RWPE2 (cell line): Measurements from ENCODE around the gene ALPI.

Source experiments
- ATAC-seq: fragments of 200-7000 bp; cut with Tn5 transposase; 3 replicates; pipeline ENCODE4 v1.9.1; 2021; ENCODE audit warnings: low read depth
- DNase-seq: peaks from one replicate; pipeline ENCODE4 v3.0.0-alpha.2; 2020; ENCODE audit warnings: low spot score
- H3K27ac ChIP-seq: fragments of 450-650 bp; 2 replicates; pipeline ENCODE4 v1.5.1; 2017; ENCODE audit warnings: mild to moderate bottlenecking; ENCODE audit not compliant: poor library complexity, severe bottlenecking
- H3K27me3 ChIP-seq: fragments of 250-450 bp; sonication (Bioruptor Pico); 2 replicates; pipeline ENCODE4 v1.5.1; 2021; ENCODE audit warnings: mild to moderate bottlenecking, moderate library complexity; ENCODE audit not compliant: insufficient read depth, poor library complexity, severe bottlenecking
- H3K36me3 ChIP-seq: fragments of 250-450 bp; sonication (Bioruptor Pico); 2 replicates; pipeline ENCODE4 v1.5.1; 2020; ENCODE audit warnings: low read depth, mild to moderate bottlenecking, moderate library complexity
- H3K4me1 ChIP-seq: fragments of 250-450 bp; sonication (Bioruptor Pico); 2 replicates; pipeline ENCODE4 v1.5.1; 2021; ENCODE audit warnings: mild to moderate bottlenecking, moderate library complexity; ENCODE audit not compliant: insufficient read depth, poor library complexity, severe bottlenecking
- H3K4me3 ChIP-seq: fragments of 250-450 bp; sonication (Bioruptor Pico); 2 replicates; pipeline ENCODE4 v1.5.1; 2021; ENCODE audit warnings: mild to moderate bottlenecking, moderate library complexity; ENCODE audit not compliant: severe bottlenecking
- H3K9me3 ChIP-seq: fragments of 250-450 bp; sonication (Bioruptor Pico); 2 replicates; pipeline ENCODE4 v1.5.1; 2021; ENCODE audit warnings: mild to moderate bottlenecking, moderate library complexity; ENCODE audit not compliant: severe bottlenecking
- CTCF ChIP-seq: fragments of 450-650 bp; IDR thresholded peaks from one replicate; pipeline ENCODE4 v1.5.1; 2017; ENCODE audit warnings: mild to moderate bottlenecking, moderate library complexity; ENCODE audit not compliant: poor library complexity, severe bottlenecking

Gene ALPI

DNA sequence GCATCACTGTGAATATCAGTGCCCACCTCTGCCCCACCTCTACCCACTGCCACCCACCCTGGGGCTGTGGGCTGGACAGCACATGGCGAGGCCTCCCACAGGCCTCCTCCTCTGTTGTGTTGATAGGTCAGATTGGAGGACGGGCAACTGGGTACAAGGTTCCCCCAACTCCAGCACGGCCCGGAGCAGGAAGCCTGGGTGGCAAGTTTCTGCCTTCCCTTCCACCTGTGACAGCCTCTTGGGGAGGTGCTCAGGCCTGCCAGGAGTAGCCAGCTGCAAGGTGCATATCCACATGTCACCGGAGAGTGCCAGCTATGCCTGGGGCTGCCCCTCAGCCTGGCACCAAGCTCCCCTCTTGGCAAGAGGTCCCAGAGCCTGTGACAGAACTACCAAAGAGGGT is 38.6 kb downstream of the ALPI start:
- H3K36me3 ChIP-seq: no peaks in the 10 kb centered on the region
- TF ChIP-seq CTCF: no peak
- DNase-seq (no peak), ATAC-seq (no peak)
- no peaks in the 10 kb centered on the region for H3K27me3 ChIP-seq
- H3K4me1 ChIP-seq: no peaks in the 10 kb centered on the region
- no peak overlapping the region for H3K4me3 ChIP-seq
- H3K9me3 ChIP-seq: no peaks in the 10 kb centered on the region
- H3K27ac ChIP-seq: no peak overlapping the region

DNA sequence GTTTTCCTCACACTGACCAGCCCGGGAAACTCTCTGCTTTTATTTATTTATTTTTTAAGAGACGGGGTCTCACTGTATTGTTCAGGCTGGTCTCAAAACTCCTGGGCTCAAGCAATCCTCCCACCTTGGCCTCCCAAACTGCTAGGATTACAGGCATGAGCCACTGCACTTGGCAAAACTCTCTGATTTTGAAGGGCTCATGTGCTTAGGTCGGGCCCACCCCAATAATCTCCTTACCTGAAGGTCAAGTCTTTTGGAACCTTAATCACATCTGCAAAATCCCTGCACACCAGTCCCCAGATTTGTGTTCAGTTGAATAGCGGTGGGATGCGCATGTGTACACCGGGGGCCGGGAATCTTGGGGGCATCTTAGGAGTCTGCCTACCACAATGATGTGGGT is 39.3 kb downstream of the ALPI start:
- ATAC-seq: no peak
- Histone ChIP-seq H3K4me3 (no peak overlapping the region), H3K9me3 (no peaks in the 10 kb centered on the region), H3K36me3 (no peaks in the 10 kb centered on the region), H3K27ac (no peak overlapping the region), H3K27me3 (no peaks in the 10 kb centered on the region), H3K4me1 (no peaks in the 10 kb centered on the region)
- no peak for TF ChIP-seq CTCF
- DNase-seq: no peak

- TF ChIP-seq CTCF: no peak
- no peak for DNase-seq
- Histone ChIP-seq H3K4me3 (no peak overlapping the region), H3K4me1 (no peaks in the 10 kb centered on the region), H3K36me3 (no peaks in the 10 kb centered on the region), H3K9me3 (no peaks in the 10 kb centered on the region), H3K27me3 (no peaks in the 10 kb centered on the region), H3K27ac (no peak overlapping the region)
- ATAC-seq: no peak
Measured at GRCh38 chr2:232496501-232497270, 40.7 kb downstream of the ALPI start.

- H3K36me3 ChIP-seq: no peaks in the 10 kb centered on the region
- no peaks in the 10 kb centered on the region for H3K9me3 ChIP-seq
- no peaks in the 10 kb centered on the region for H3K4me1 ChIP-seq
- H3K27ac ChIP-seq: no peak overlapping the region
- ATAC-seq (no peak), DNase-seq (no peak)
- peaks cover under 1% of the 10 kb centered on the region for H3K27me3 ChIP-seq
- H3K4me3 ChIP-seq: no peak overlapping the region
- no peak for TF ChIP-seq CTCF
Measured at GRCh38 chr2:232497348-232497747, 41.4 kb downstream of the ALPI start.

DNA sequence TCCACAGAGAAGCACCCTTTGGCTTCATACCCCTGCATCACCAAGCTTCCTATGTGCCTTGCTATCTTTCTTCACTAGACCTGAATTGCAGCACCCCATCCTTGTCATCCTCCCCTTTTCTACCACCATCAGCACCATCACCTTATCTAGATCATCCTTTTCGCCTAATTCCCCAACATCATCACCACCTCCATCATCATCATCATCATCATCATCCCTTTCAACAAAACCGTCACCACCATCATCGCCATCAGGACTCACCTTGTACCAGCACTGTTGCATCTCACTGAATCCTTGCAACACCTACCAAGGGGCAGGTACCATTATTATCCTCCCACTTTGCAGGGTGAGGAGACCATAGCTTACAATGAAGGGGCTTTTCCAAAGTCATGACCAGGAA is 42.5 kb downstream of the ALPI start:
- no peaks in the 10 kb centered on the region for H3K36me3 ChIP-seq
- no peaks in the 10 kb centered on the region for H3K4me1 ChIP-seq
- no peaks in the 10 kb centered on the region for H3K9me3 ChIP-seq
- DNase-seq: no peak
- ATAC-seq: no peak
- peaks cover 9% of the 10 kb centered on the region for H3K27me3 ChIP-seq
- no peak overlapping the region for H3K27ac ChIP-seq
- no peak for TF ChIP-seq CTCF
- H3K4me3 ChIP-seq: no peak overlapping the region
